Measurements from ENCODE around the gene ZNF184. TPM values are rescaled to one million over a fixed set of nuclear protein-coding genes. Genes with fewer than 3 reads are reported as not detected.

The ZNF184 gene
- polyA plus RNA-seq, 1 donor from 2014 or later: 9.0 TPM

GRCh38 chr6:27500177-27500576 lies 27.3 kb upstream of the ZNF184 start:
- Mint-ChIP-seq H3K4me1 (peaks cover 24 to 32% (median 25%) of the 10 kb centered on the region in 3 donors), H3K4me3 (peak overlapping the region in 1 of 4 donors; percentile 25), H3K27me3 (peaks cover 27% of the 10 kb centered on the region), H3K27ac (no peak overlapping the region), H3K9me3 (peaks cover 1 to 3% (median 3%) of the 10 kb centered on the region in 3 donors), H3K36me3 (no peaks in the 10 kb centered on the region)

GRCh38 chr6:27495386-27496135 lies 22.7 kb upstream of the ZNF184 start:
- H3K4me3 Mint-ChIP-seq: peak overlapping the region; percentile 39 to 82 (median 67)
- peaks cover 36% of the 10 kb centered on the region for H3K27me3 Mint-ChIP-seq
- H3K4me1 Mint-ChIP-seq: peaks cover 4 to 10% (median 4%) of the 10 kb centered on the region in 3 donors
- H3K9me3 Mint-ChIP-seq: peaks cover 3 to 9% (median 3%) of the 10 kb centered on the region in 3 donors
- H3K27ac Mint-ChIP-seq: peak overlapping the region; percentile 52 to 84 (median 73)
- H3K36me3 Mint-ChIP-seq: no peaks in the 10 kb centered on the region

- peaks cover 3 to 9% (median 3%) of the 10 kb centered on the region in 3 donors for H3K9me3 Mint-ChIP-seq
- peaks cover 36% of the 10 kb centered on the region for H3K27me3 Mint-ChIP-seq
- H3K4me3 Mint-ChIP-seq: peak overlapping the region; percentile 39 to 82 (median 67)
- H3K27ac Mint-ChIP-seq: peak overlapping the region in 2 of 3 donors; percentile 52 to 59
- H3K36me3 Mint-ChIP-seq: no peaks in the 10 kb centered on the region
- peaks cover 4 to 10% (median 4%) of the 10 kb centered on the region in 3 donors for H3K4me1 Mint-ChIP-seq
Observed at GRCh38 chr6:27494987-27495385, 22.1 kb upstream of the ZNF184 start.

GRCh38 chr6:27494103-27494502 lies 21.2 kb upstream of the ZNF184 start:
- Mint-ChIP-seq H3K4me3 (no peak overlapping the region), H3K27me3 (peaks cover 33% of the 10 kb centered on the region), H3K36me3 (no peaks in the 10 kb centered on the region), H3K4me1 (peaks cover 4 to 10% (median 4%) of the 10 kb centered on the region in 3 donors), H3K9me3 (peaks cover 3 to 9% (median 3%) of the 10 kb centered on the region in 3 donors), H3K27ac (no peak overlapping the region)

- H3K36me3 Mint-ChIP-seq: no peaks in the 10 kb centered on the region
- H3K27me3 Mint-ChIP-seq: peaks cover 28% of the 10 kb centered on the region
- peaks cover 3 to 9% (median 3%) of the 10 kb centered on the region in 3 donors for H3K9me3 Mint-ChIP-seq
- no peak overlapping the region for H3K27ac Mint-ChIP-seq
- no peak overlapping the region for H3K4me3 Mint-ChIP-seq
- peaks cover 4 to 10% (median 4%) of the 10 kb centered on the region in 3 donors for H3K4me1 Mint-ChIP-seq
Observed at GRCh38 chr6:27492631-27493190, 19.8 kb upstream of the ZNF184 start.

GRCh38 chr6:27479319-27480182 lies 6.6 kb upstream of the ZNF184 start:
- no peaks in the 10 kb centered on the region for H3K27me3 Mint-ChIP-seq
- H3K4me1 Mint-ChIP-seq: peaks cover 0 to 3% (median 0%) of the 10 kb centered on the region in 3 donors
- no peaks in the 10 kb centered on the region for H3K9me3 Mint-ChIP-seq
- H3K36me3 Mint-ChIP-seq: no peaks in the 10 kb centered on the region
- no peak overlapping the region for H3K27ac Mint-ChIP-seq
- H3K4me3 Mint-ChIP-seq: no peak overlapping the region

GRCh38 chr6:27478706-27479318 lies 5.9 kb upstream of the ZNF184 start:
- Mint-ChIP-seq H3K4me3 (no peak overlapping the region), H3K9me3 (no peaks in the 10 kb centered on the region), H3K36me3 (no peaks in the 10 kb centered on the region), H3K27ac (no peak overlapping the region), H3K27me3 (no peaks in the 10 kb centered on the region), H3K4me1 (peaks cover 0 to 3% (median 0%) of the 10 kb centered on the region in 3 donors)

GRCh38 chr6:27478141-27478705 lies 5.3 kb upstream of the ZNF184 start:
- Mint-ChIP-seq H3K27me3 (no peaks in the 10 kb centered on the region), H3K27ac (no peak overlapping the region), H3K4me3 (no peak overlapping the region), H3K36me3 (no peaks in the 10 kb centered on the region), H3K4me1 (peaks cover 0 to 4% (median 1%) of the 10 kb centered on the region in 3 donors), H3K9me3 (no peaks in the 10 kb centered on the region)

GRCh38 chr6:27477318-27478013 lies 4.6 kb upstream of the ZNF184 start:
- no peaks in the 10 kb centered on the region for H3K9me3 Mint-ChIP-seq
- no peak overlapping the region for H3K4me3 Mint-ChIP-seq
- H3K4me1 Mint-ChIP-seq: peaks cover under 1 to 8% (median 6%) of the 10 kb centered on the region in 3 donors
- H3K27me3 Mint-ChIP-seq: no peaks in the 10 kb centered on the region
- peak overlapping the region; percentile 13 to 67 (median 64) for H3K27ac Mint-ChIP-seq
- no peaks in the 10 kb centered on the region for H3K36me3 Mint-ChIP-seq

GRCh38 chr6:27476090-27476489 lies 3.2 kb upstream of the ZNF184 start:
- Mint-ChIP-seq H3K9me3 (no peaks in the 10 kb centered on the region), H3K36me3 (no peaks in the 10 kb centered on the region), H3K27ac (peak overlapping the region in 1 of 3 donors; percentile 72), H3K27me3 (no peaks in the 10 kb centered on the region), H3K4me1 (peaks cover 10 to 20% (median 17%) of the 10 kb centered on the region in 3 donors), H3K4me3 (peak overlapping the region in 3 of 4 donors; percentile 15 to 26 (median 25))

GRCh38 chr6:27474672-27475071 lies 1.8 kb upstream of the ZNF184 start:
- peak overlapping the region; percentile 18 to 100 (median 65) for H3K4me3 Mint-ChIP-seq
- no peaks in the 10 kb centered on the region for H3K9me3 Mint-ChIP-seq
- H3K27ac Mint-ChIP-seq: peak overlapping the region in 2 of 3 donors; percentile 23 to 72
- peaks cover 2% of the 10 kb centered on the region for H3K36me3 Mint-ChIP-seq
- peaks cover 16 to 30% (median 26%) of the 10 kb centered on the region in 3 donors for H3K4me1 Mint-ChIP-seq
- no peaks in the 10 kb centered on the region for H3K27me3 Mint-ChIP-seq

GRCh38 chr6:27474172-27474465 lies 1.2 kb upstream of the ZNF184 start:
- Mint-ChIP-seq H3K4me3 (peak overlapping the region; percentile 34 to 100 (median 90)), H3K36me3 (peaks cover 2% of the 10 kb centered on the region), H3K4me1 (peaks cover 16 to 30% (median 28%) of the 10 kb centered on the region in 3 donors), H3K27me3 (no peaks in the 10 kb centered on the region), H3K27ac (peak overlapping the region in 1 of 3 donors; percentile 72), H3K9me3 (no peaks in the 10 kb centered on the region)

GRCh38 chr6:27472182-27472616 lies 706 bp downstream of the ZNF184 start:
- Mint-ChIP-seq H3K4me3 (peak overlapping the region; percentile 98 to 100 (median 100)), H3K9me3 (peaks cover 0 to 3% (median 0%) of the 10 kb centered on the region in 3 donors), H3K27ac (peak overlapping the region; percentile 98 to 100 (median 99)), H3K27me3 (no peaks in the 10 kb centered on the region), H3K36me3 (peaks cover 9% of the 10 kb centered on the region), H3K4me1 (peaks cover 16 to 41% (median 33%) of the 10 kb centered on the region in 3 donors)
